HEK293 (cell line): ENCODE data around the gene TCOF1.

Experiments
- CTCF ChIA-PET: fragments of 350-600 bp; formaldehyde crosslinking; extraction: SDS; loops from one replicate; lab custom pipeline; 2021; ENCODE audit warnings: antibody characterized with exemption; lab: Yijun Ruan, JAX
- POLR2A ChIA-PET: fragments of 300-600 bp; formaldehyde crosslinking; extraction: SDS; loops from one replicate; lab custom pipeline; 2020; ENCODE audit warnings: antibody characterized with exemption, inconsistent platforms; lab: Yijun Ruan, JAX
- H3K27ac ChIP-seq: fragments of 200-500 bp; sonication (Bioruptor generic); 2 replicates; pipeline ENCODE4 v1.5.1; 2014; ENCODE audit warnings: low read depth, low read length, control low read depth, inconsistent platforms; ENCODE audit errors: extremely low read depth
- H3K36me3 ChIP-seq, 2 experiments: fragments of 200-500 bp in 1 of 2; sonication (Bioruptor generic) in 1 of 2; 1 replicate in 1 of 2; 2 replicates in 1 of 2; pipeline ENCODE4 v1.5.1; 2014 to 2017; ENCODE audit warnings: inconsistent platforms in 2 of 2, low read length in 2 of 2; ENCODE audit not compliant: control insufficient read depth in 2 of 2, insufficient read depth in 1 of 2
- H3K4me1 ChIP-seq: fragments of 200-500 bp; sonication (Bioruptor generic); 2 replicates; pipeline ENCODE4 v1.5.1; 2014; ENCODE audit warnings: mild to moderate bottlenecking, low read length, inconsistent platforms; ENCODE audit not compliant: control insufficient read depth, insufficient read depth
- H3K4me3 ChIP-seq: 2 replicates; pipeline ENCODE4 v1.5.1; 2011; ENCODE audit warnings: low read depth, mild to moderate bottlenecking, control low read depth, low read length, moderate library complexity
- H3K9me3 ChIP-seq: fragments of 200-500 bp; sonication (Bioruptor generic); 2 replicates; pipeline ENCODE4 v1.5.1; 2014; ENCODE audit warnings: low read depth, low read length, inconsistent platforms; ENCODE audit not compliant: control insufficient read depth, insufficient read depth
- HOXD13 ChIP-seq: sonication (generic); formaldehyde crosslinking; IDR thresholded peaks from 2 replicates; pipeline ENCODE4 v1.8.0; 2022; ENCODE audit warnings: missing genetic modification reagents, borderline replicate concordance
- SETDB1 ChIP-seq: IDR thresholded peaks from one replicate; pipeline ENCODE4 v1.6.1; 2017; ENCODE audit warnings: mild to moderate bottlenecking, low read length, moderate library complexity, mixed read lengths; ENCODE audit not compliant: insufficient read length
- ZNF112 ChIP-seq: fragments of 450-650 bp; formaldehyde crosslinking; IDR thresholded peaks from 2 replicates; pipeline ENCODE4 v1.5.0; 2017; ENCODE audit warnings: missing biosample characterization, missing genetic modification characterization
- ZNF174 ChIP-seq: fragments of 450-650 bp; formaldehyde crosslinking; IDR thresholded peaks from 2 replicates; pipeline ENCODE4 v1.5.0; 2017; ENCODE audit warnings: missing biosample characterization, mild to moderate bottlenecking, missing genetic modification characterization
- ZNF19 ChIP-seq: fragments of 450-650 bp; formaldehyde crosslinking; IDR thresholded peaks from 2 replicates; pipeline ENCODE4; 2016; ENCODE audit warnings: missing biosample characterization, missing genetic modification characterization, low read depth
- ZNF211 ChIP-seq: fragments of 450-650 bp; formaldehyde crosslinking; IDR thresholded peaks from 2 replicates; pipeline ENCODE4 v1.5.1; 2016; ENCODE audit warnings: low read depth, missing biosample characterization, missing genetic modification characterization
- ZNF248 ChIP-seq: fragments of 450-650 bp; formaldehyde crosslinking; IDR thresholded peaks from 2 replicates; pipeline ENCODE4 v1.5.1; 2017; ENCODE audit warnings: missing biosample characterization, missing genetic modification characterization
- ZNF266 ChIP-seq: fragments of 450-650 bp; formaldehyde crosslinking; IDR thresholded peaks from 2 replicates; pipeline ENCODE4 v1.5.1; 2016; ENCODE audit warnings: missing biosample characterization, missing genetic modification characterization, low read depth
- ZNF394 ChIP-seq: fragments of 450-650 bp; formaldehyde crosslinking; IDR thresholded peaks from 2 replicates; pipeline ENCODE4 v1.5.1; 2016; ENCODE audit warnings: missing biosample characterization, missing genetic modification characterization, mild to moderate bottlenecking, moderate library complexity, borderline replicate concordance
- ZNF473 ChIP-seq: fragments of 450-650 bp; formaldehyde crosslinking; IDR thresholded peaks from 2 replicates; pipeline ENCODE4 v1.5.1; 2017; ENCODE audit warnings: missing biosample characterization, missing genetic modification characterization
- ZNF623 ChIP-seq: fragments of 450-650 bp; formaldehyde crosslinking; IDR thresholded peaks from 2 replicates; pipeline ENCODE4 v1.5.1; 2016; ENCODE audit warnings: missing biosample characterization, missing genetic modification characterization
- ZNF768 ChIP-seq: fragments of 450-650 bp; formaldehyde crosslinking; IDR thresholded peaks from 2 replicates; pipeline ENCODE4 v1.5.1; 2018; ENCODE audit warnings: missing biosample characterization, mild to moderate bottlenecking, missing genetic modification characterization
- ZNF792 ChIP-seq: fragments of 450-650 bp; formaldehyde crosslinking; IDR thresholded peaks from 2 replicates; pipeline ENCODE4 v1.5.1; 2016; ENCODE audit warnings: missing biosample characterization, missing genetic modification characterization
- ZNF830 ChIP-seq: fragments of 450-650 bp; IDR thresholded peaks from 2 replicates; pipeline ENCODE4 v1.5.0; 2018; ENCODE audit warnings: missing biosample characterization, missing genetic modification characterization, low read depth, mild to moderate bottlenecking, moderate library complexity
- ZSCAN16 ChIP-seq: fragments of 450-650 bp; formaldehyde crosslinking; IDR thresholded peaks from 2 replicates; pipeline ENCODE4 v1.5.1; 2016; ENCODE audit warnings: missing biosample characterization, missing genetic modification characterization
- ZSCAN30 ChIP-seq: fragments of 450-650 bp; IDR thresholded peaks from 2 replicates; pipeline ENCODE4 v1.5.1; 2018; ENCODE audit warnings: missing biosample characterization, mild to moderate bottlenecking, missing genetic modification characterization, moderate library complexity
- TF ChIP-seq, protein P1 (sequence below): fragments of 450-650 bp; formaldehyde crosslinking; IDR thresholded peaks from 2 replicates; pipeline ENCODE4 v1.5.1; 2016; ENCODE audit warnings: missing biosample characterization, missing genetic modification characterization
- TF ChIP-seq, protein P2 (sequence below): fragments of 450-650 bp; formaldehyde crosslinking; IDR thresholded peaks from 2 replicates; pipeline ENCODE4 v1.5.1; 2016; ENCODE audit warnings: missing biosample characterization, missing genetic modification characterization
- TF ChIP-seq, protein P3 (sequence below): fragments of 450-650 bp; formaldehyde crosslinking; IDR thresholded peaks from 2 replicates; pipeline ENCODE4 v1.5.1; 2017; ENCODE audit warnings: missing biosample characterization, missing genetic modification characterization
- TF ChIP-seq, protein P4 (sequence below): fragments of 450-650 bp; formaldehyde crosslinking; IDR thresholded peaks from 2 replicates; pipeline ENCODE4 v1.5.0; 2017; ENCODE audit warnings: missing biosample characterization, missing genetic modification characterization, borderline replicate concordance

TCOF1 gene

DNA sequence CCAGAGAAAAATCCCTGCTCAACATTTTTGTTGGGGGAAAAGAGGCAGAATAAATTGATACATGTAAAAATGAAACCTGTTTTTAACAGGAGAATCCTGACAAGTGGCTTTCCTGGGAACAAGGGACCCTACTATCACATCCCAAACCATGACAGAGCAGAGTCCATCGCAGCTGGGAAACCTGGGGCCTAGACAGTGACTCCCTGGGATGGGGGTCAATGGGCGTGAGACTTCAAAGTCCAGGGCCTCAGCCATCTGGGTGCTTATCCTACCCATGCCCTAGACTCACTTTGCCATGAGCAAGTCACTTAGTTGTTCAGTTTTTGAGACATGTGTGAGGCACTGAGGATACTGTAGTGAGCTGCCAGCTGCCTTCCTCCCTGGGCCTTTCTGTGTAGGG is 5.7 kb downstream of the TCOF1 start (continued):
- TF ChIP-seq ZNF830 (tag by site-specific recombination) = no peak
- no peak for TF ChIP-seq ZNF174
- no peak for TF ChIP-seq ZNF266 (tag by site-specific recombination)
- TF ChIP-seq, protein P1, sequence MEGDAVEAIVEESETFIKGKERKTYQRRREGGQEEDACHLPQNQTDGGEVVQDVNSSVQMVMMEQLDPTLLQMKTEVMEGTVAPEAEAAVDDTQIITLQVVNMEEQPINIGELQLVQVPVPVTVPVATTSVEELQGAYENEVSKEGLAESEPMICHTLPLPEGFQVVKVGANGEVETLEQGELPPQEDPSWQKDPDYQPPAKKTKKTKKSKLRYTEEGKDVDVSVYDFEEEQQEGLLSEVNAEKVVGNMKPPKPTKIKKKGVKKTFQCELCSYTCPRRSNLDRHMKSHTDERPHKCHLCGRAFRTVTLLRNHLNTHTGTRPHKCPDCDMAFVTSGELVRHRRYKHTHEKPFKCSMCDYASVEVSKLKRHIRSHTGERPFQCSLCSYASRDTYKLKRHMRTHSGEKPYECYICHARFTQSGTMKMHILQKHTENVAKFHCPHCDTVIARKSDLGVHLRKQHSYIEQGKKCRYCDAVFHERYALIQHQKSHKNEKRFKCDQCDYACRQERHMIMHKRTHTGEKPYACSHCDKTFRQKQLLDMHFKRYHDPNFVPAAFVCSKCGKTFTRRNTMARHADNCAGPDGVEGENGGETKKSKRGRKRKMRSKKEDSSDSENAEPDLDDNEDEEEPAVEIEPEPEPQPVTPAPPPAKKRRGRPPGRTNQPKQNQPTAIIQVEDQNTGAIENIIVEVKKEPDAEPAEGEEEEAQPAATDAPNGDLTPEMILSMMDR = no peak
- TF ChIP-seq ZNF473 = no peak
- no peak for TF ChIP-seq ZNF768 (tag by site-specific recombination)

DNA sequence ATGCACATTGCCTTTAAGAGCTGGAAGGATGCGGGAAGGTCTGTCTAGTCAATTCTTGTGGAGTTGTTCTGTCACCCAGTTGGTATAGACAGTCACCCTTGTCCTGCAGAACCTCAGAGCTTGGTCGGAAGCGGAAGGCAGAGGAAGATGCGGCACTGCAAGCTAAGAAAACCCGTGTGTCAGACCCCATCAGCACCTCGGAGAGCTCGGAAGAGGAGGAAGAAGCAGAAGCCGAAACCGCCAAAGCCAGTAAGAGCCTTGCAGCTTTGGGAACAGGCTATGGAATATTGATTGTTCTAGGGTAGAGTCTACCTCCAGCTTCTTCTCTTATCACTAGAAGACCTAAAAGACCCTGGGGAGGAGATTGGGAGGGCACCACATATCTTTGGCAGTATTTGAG is 6.5 kb downstream of the TCOF1 start:
- Histone ChIP-seq H3K4me3 (no peak overlapping the region), H3K9me3 (no peaks in the 10 kb centered on the region), H3K36me3 (peaks cover 57 to 95% of the 10 kb centered on the region in 2 experiments), H3K27ac (no peak overlapping the region), H3K4me1 (peaks cover 4% of the 10 kb centered on the region; the same call in 1 of the 2 replicates)
- CTCF ChIA-PET = interaction anchor here (0.9 to 1.7 kb wide), 2 partner anchors 12 to 91 kb away, joined by 3 to 8 read pairs; no protein-coding TSS in a partner anchor
- TF ChIP-seq, protein P2, sequence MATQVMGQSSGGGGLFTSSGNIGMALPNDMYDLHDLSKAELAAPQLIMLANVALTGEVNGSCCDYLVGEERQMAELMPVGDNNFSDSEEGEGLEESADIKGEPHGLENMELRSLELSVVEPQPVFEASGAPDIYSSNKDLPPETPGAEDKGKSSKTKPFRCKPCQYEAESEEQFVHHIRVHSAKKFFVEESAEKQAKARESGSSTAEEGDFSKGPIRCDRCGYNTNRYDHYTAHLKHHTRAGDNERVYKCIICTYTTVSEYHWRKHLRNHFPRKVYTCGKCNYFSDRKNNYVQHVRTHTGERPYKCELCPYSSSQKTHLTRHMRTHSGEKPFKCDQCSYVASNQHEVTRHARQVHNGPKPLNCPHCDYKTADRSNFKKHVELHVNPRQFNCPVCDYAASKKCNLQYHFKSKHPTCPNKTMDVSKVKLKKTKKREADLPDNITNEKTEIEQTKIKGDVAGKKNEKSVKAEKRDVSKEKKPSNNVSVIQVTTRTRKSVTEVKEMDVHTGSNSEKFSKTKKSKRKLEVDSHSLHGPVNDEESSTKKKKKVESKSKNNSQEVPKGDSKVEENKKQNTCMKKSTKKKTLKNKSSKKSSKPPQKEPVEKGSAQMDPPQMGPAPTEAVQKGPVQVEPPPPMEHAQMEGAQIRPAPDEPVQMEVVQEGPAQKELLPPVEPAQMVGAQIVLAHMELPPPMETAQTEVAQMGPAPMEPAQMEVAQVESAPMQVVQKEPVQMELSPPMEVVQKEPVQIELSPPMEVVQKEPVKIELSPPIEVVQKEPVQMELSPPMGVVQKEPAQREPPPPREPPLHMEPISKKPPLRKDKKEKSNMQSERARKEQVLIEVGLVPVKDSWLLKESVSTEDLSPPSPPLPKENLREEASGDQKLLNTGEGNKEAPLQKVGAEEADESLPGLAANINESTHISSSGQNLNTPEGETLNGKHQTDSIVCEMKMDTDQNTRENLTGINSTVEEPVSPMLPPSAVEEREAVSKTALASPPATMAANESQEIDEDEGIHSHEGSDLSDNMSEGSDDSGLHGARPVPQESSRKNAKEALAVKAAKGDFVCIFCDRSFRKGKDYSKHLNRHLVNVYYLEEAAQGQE (tag by site-specific recombination) = peak; percentile 59; the same call in 1 of the 2 replicates
- TF ChIP-seq HOXD13 = no peak
- POLR2A ChIA-PET = no interaction called here

DNA sequence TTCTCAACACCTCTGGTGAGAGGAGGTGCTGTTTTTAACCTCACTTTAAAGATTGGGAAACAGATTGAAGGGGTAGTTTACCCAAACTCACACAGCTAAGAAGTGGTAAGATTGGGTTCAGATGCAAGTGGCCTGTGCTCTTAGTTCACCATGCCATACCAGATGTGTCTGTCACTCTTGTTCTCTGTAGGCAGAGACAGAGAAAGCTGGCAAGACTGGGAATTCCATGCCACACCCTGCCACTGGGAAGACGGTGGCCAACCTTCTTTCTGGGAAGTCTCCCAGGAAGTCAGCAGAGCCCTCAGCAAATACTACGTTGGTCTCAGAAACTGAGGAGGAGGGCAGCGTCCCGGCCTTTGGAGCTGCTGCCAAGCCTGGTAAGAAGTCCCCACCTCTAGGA is 11.0 kb downstream of the TCOF1 start:
- ChIA-PET POLR2A (no interaction called here), CTCF (no interaction called here)
- H3K27ac ChIP-seq = no peak overlapping the region

More for the DNA sequence above, 11.0 kb downstream of the TCOF1 start:
- no peak overlapping the region for H3K4me3 ChIP-seq
- no peaks in the 10 kb centered on the region for H3K4me1 ChIP-seq
- H3K9me3 ChIP-seq = no peaks in the 10 kb centered on the region
- peaks cover 51 to 94% of the 10 kb centered on the region in 2 experiments for H3K36me3 ChIP-seq
- TF ChIP-seq, protein P3, sequence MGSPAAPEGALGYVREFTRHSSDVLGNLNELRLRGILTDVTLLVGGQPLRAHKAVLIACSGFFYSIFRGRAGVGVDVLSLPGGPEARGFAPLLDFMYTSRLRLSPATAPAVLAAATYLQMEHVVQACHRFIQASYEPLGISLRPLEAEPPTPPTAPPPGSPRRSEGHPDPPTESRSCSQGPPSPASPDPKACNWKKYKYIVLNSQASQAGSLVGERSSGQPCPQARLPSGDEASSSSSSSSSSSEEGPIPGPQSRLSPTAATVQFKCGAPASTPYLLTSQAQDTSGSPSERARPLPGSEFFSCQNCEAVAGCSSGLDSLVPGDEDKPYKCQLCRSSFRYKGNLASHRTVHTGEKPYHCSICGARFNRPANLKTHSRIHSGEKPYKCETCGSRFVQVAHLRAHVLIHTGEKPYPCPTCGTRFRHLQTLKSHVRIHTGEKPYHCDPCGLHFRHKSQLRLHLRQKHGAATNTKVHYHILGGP (tag by site-specific recombination) = no peak
- TF ChIP-seq ZNF211 (tag by site-specific recombination) (no peak), ZSCAN30 (no peak), ZNF19 (tag by site-specific recombination) (no peak), ZSCAN16 (tag by site-specific recombination) (no peak), ZNF792 (tag by site-specific recombination) (no peak), ZNF112 (no peak), ZNF623 (tag by site-specific recombination) (no peak), ZNF394 (no peak), ZNF248 (tag by site-specific recombination) (no peak), SETDB1 (no peak)
- TF ChIP-seq, protein P4, sequence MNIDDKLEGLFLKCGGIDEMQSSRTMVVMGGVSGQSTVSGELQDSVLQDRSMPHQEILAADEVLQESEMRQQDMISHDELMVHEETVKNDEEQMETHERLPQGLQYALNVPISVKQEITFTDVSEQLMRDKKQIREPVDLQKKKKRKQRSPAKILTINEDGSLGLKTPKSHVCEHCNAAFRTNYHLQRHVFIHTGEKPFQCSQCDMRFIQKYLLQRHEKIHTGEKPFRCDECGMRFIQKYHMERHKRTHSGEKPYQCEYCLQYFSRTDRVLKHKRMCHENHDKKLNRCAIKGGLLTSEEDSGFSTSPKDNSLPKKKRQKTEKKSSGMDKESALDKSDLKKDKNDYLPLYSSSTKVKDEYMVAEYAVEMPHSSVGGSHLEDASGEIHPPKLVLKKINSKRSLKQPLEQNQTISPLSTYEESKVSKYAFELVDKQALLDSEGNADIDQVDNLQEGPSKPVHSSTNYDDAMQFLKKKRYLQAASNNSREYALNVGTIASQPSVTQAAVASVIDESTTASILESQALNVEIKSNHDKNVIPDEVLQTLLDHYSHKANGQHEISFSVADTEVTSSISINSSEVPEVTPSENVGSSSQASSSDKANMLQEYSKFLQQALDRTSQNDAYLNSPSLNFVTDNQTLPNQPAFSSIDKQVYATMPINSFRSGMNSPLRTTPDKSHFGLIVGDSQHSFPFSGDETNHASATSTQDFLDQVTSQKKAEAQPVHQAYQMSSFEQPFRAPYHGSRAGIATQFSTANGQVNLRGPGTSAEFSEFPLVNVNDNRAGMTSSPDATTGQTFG = no peak
